ENCODE data around the gene AIFM2. TPM values are rescaled to one million over a fixed set of nuclear protein-coding genes. Genes with fewer than 3 reads are reported as not detected.

Gene AIFM2
- total and polyA plus RNA-seq, 10 of the 15 experiments (the other 5 are each of a cell fraction or from before 2014, with no cell fraction given): 4.5 to 30.8 (median 15.6) TPM

- in situ Hi-C loops (cut with MboI) (no loop called here), intact Hi-C loops (cut with micrococcal nuclease; ENCODE audit: unreplicated experiment) (no loop called here)
- Histone ChIP-seq H2AFZ (ENCODE audit: control insufficient read depth, low read depth, low read length) (no peak overlapping the region), H3K27ac (ENCODE audit: control insufficient read depth, insufficient read depth) (no peak overlapping the region), H3K36me3 (ENCODE audit: control insufficient read depth in 2 of 2, insufficient read depth in 2 of 2, low read length in 1 of 2) (peaks cover 17 to 23% of the 10 kb centered on the region in 2 experiments), H3K4me2 (ENCODE audit: control insufficient read depth, insufficient read depth) (no peak overlapping the region), H3K79me2 (ENCODE audit: control insufficient read depth, insufficient read depth, low read length) (no peaks in the 10 kb centered on the region), H3K9ac (ENCODE audit: control insufficient read depth, insufficient read depth, low read length) (no peak overlapping the region), H3K27me3 (replicated peaks in 1 of 2; ENCODE audit: control insufficient read depth in 2 of 2, insufficient read depth in 2 of 2, low read length in 1 of 2) (no peaks in the 10 kb centered on the region), H4K20me1 (ENCODE audit: control insufficient read depth, insufficient read depth) (no peaks in the 10 kb centered on the region), H3K4me3 (no peak overlapping the region), H3K9me3 (replicated peaks; ENCODE audit: control insufficient read depth, insufficient read depth, low read length) (no peaks in the 10 kb centered on the region), H3K4me1 (ENCODE audit: control insufficient read depth, insufficient read depth, low read length) (peaks cover 18% of the 10 kb centered on the region)
- RAD21 ChIA-PET (ENCODE audit: unreplicated experiment): no interaction called here
- FAIRE-seq (no peak), DNase-seq (ENCODE audit: low read depth, low spot score) (no peak), ATAC-seq (no peak)
- CTCF ChIA-PET: interaction anchor here (1.6 kb wide), 1 partner anchor 154 kb away, joined by 4 read pairs; no protein-coding TSS in a partner anchor
- WGBS (ENCODE audit: insufficient coverage, insufficient replicate concordance, low lambda C conversion rate, missing lambda C conversion rate): 96% methylated on average over 20 of the region's 22 CpGs
- TF ChIP-seq KLF5 (IDR thresholded peaks at IDR 0.05; ENCODE audit: partially characterized antibody) (no peak), FOXM1 (IDR thresholded peaks at IDR 0.05; ENCODE audit: low read depth, low read length) (no peak), IRF5 (IDR thresholded peaks at IDR 0.05; ENCODE audit: borderline replicate concordance) (no peak), CHD2 (IDR thresholded peaks at IDR 0.05; ENCODE audit: borderline replicate concordance, low read depth, low read length) (no peak), TBL1XR1 (IDR thresholded peaks at IDR 0.05; ENCODE audit: low read depth, low read length) (no peak), POLR2AphosphoS5 (IDR thresholded peaks at IDR 0.05; ENCODE audit: low read length) (no peak), MAX (IDR thresholded peaks at IDR 0.05; ENCODE audit: low read depth, low read length) (no peak), CUX1 (IDR thresholded peaks at IDR 0.05; ENCODE audit: insufficient replicate concordance, low read depth, low read length) (no peak), CBX5 (IDR thresholded peaks at IDR 0.05; ENCODE audit: low read depth) (no peak), HSF1 (IDR thresholded peaks at IDR 0.05; ENCODE audit: low read depth, low read length) (no peak), SIX5 (IDR thresholded peaks at IDR 0.05; ENCODE audit: low read depth, low read length, severe bottlenecking) (no peak), TARDBP (IDR thresholded peaks at IDR 0.05; ENCODE audit: borderline replicate concordance) (no peak), BRCA1 (IDR thresholded peaks at IDR 0.05; ENCODE audit: low read depth, low read length) (no peak), LARP7 (IDR thresholded peaks at IDR 0.05) (no peak)
- POLR2A ChIA-PET: no interaction called here
- SMC1A ChIA-PET (ENCODE audit: uncharacterized antibody, unreplicated experiment): no interaction called here
- no TSS peak for BruUV-seq (replicated peaks)
Measured at GRCh38 chr10:70111496-70111895, 21.1 kb downstream of the AIFM2 start.

Measured in GM12878 (cell line).